ENCODE results near the gene SEC16A.

SEC16A gene

GRCh38 chr9:136447173-136447778 is 35.6 kb downstream of the SEC16A start:
- in situ Hi-C loops (cut with HindIII; ENCODE audit: low pct_ligation_motif_present, low sequenced_read_pairs): no loop called here
- no peaks in the 10 kb centered on the region for H3K27me3 ChIP-seq (replicated peaks)
- H3K27ac ChIP-seq: no peak overlapping the region
- no peak for TF ChIP-seq CTCF (IDR thresholded peaks at IDR 0.05; ENCODE audit: low read depth, low read length, missing control alignments)
- H3K4me3 ChIP-seq (ENCODE audit: low read depth, low read length): no peak overlapping the region
- peaks cover 82% of the 10 kb centered on the region for H3K36me3 ChIP-seq (replicated peaks)
- no peak for DNase-seq

- Histone ChIP-seq H3K36me3 (replicated peaks) (peaks cover 84% of the 10 kb centered on the region), H3K4me3 (ENCODE audit: low read depth, low read length) (no peak overlapping the region), H3K27me3 (replicated peaks) (no peaks in the 10 kb centered on the region), H3K27ac (no peak overlapping the region)
- TF ChIP-seq CTCF (IDR thresholded peaks at IDR 0.05; ENCODE audit: low read depth, low read length, missing control alignments): no peak
- in situ Hi-C loops (cut with HindIII; ENCODE audit: low pct_ligation_motif_present, low sequenced_read_pairs): no loop called here
- DNase-seq: no peak
These were observed 37.0 kb downstream of the SEC16A start for GRCh38 chr9:136445799-136446198.

GRCh38 chr9:136444102-136444501 is 38.7 kb downstream of the SEC16A start:
- in situ Hi-C loops (cut with HindIII; ENCODE audit: low pct_ligation_motif_present, low sequenced_read_pairs): no loop called here
- Histone ChIP-seq H3K27me3 (replicated peaks) (no peaks in the 10 kb centered on the region), H3K4me3 (ENCODE audit: low read depth, low read length) (no peak overlapping the region), H3K27ac (no peak overlapping the region), H3K36me3 (replicated peaks) (peaks cover 70% of the 10 kb centered on the region)
- DNase-seq: no peak
- no peak for TF ChIP-seq CTCF (IDR thresholded peaks at IDR 0.05; ENCODE audit: low read depth, low read length, missing control alignments)

- in situ Hi-C loops (cut with HindIII; ENCODE audit: low pct_ligation_motif_present, low sequenced_read_pairs): no loop called here
- Histone ChIP-seq H3K27ac (no peak overlapping the region), H3K27me3 (replicated peaks) (no peaks in the 10 kb centered on the region), H3K4me3 (ENCODE audit: low read depth, low read length) (no peak overlapping the region), H3K36me3 (replicated peaks) (peaks cover 66% of the 10 kb centered on the region)
- no peak for DNase-seq
- no peak for TF ChIP-seq CTCF (IDR thresholded peaks at IDR 0.05; ENCODE audit: low read depth, low read length, missing control alignments)
These were observed 39.2 kb downstream of the SEC16A start for GRCh38 chr9:136443687-136444086.

GRCh38 chr9:136443087-136443486 is 39.8 kb downstream of the SEC16A start:
- in situ Hi-C loops (cut with HindIII; ENCODE audit: low pct_ligation_motif_present, low sequenced_read_pairs): no loop called here
- no peaks in the 10 kb centered on the region for H3K27me3 ChIP-seq (replicated peaks)
- H3K4me3 ChIP-seq (ENCODE audit: low read depth, low read length): no peak overlapping the region
- no peak overlapping the region for H3K27ac ChIP-seq
- TF ChIP-seq CTCF (IDR thresholded peaks at IDR 0.05; ENCODE audit: low read depth, low read length, missing control alignments): no peak
- no peak for DNase-seq
- H3K36me3 ChIP-seq (replicated peaks): peaks cover 65% of the 10 kb centered on the region

GRCh38 chr9:136442265-136442664 is 40.6 kb downstream of the SEC16A start:
- no peak for TF ChIP-seq CTCF (IDR thresholded peaks at IDR 0.05; ENCODE audit: low read depth, low read length, missing control alignments)
- peaks cover 57% of the 10 kb centered on the region for H3K36me3 ChIP-seq (replicated peaks)
- no peaks in the 10 kb centered on the region for H3K27me3 ChIP-seq (replicated peaks)
- no peak overlapping the region for H3K27ac ChIP-seq
- no peak for DNase-seq
- in situ Hi-C loops (cut with HindIII; ENCODE audit: low pct_ligation_motif_present, low sequenced_read_pairs): no loop called here
- no peak overlapping the region for H3K4me3 ChIP-seq (ENCODE audit: low read depth, low read length)

Measured in brain microvascular endothelial cell (primary cell).